ENCODE results near the gene PDZD2.

DNA sequence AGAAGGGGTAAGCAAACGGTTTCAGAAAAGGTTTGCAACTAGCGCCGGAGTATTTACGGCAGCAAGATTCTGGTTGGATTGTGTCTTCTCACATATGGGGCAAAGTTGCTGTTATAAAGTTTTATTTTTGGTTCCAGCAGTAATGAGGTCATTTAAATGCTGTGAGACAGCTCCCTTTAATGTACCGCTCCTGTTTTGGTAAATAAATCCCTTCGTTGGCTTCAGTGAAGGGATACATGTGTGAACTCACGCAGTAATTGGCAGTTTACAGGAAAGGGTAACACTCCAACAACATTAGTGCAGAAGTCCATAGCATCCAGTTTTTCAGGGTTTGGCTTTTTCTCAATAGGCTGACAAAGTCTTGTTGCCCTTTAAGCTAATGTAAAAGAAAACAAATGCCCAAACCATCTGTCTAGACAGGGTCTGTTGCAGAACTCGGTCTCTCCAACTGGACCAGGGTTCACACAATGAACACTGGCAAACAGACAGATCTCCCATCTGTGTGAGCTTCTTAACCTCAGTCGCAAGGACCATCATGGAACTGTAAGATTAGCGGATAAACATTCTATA lies 351.2 kb downstream of the PDZD2 start:
- TF ChIP-seq CTCF (IDR thresholded peaks at IDR 0.05) (no peak), POLR2AphosphoS5 (IDR thresholded peaks at IDR 0.05) (no peak)

Data from prostate gland (tissue), 2 donors.